Heart left ventricle (tissue), 16 donors: ENCODE results near the gene ISM1. TPM values are rescaled to one million over a fixed set of nuclear protein-coding genes. Genes with fewer than 3 reads are reported as not detected.

Source experiments
- ATAC-seq, 4 donors: fragments of 200-7000 bp; cut with Tn5 transposase; one replicate each; pipeline ENCODE4 v1.9.1; 2020 to 2022; ENCODE audit warnings: moderate library complexity in 4 of 4, mild to moderate bottlenecking in 3 of 4, moderate number of reproducible peaks in 1 of 4
- DNase-seq, 5 donors: peaks; one replicate each; pipeline ENCODE4 v3.0.0-alpha.2; 2020
- H3K27ac ChIP-seq, 12 donors: fragments of 200-600 bp; sonication (generic) in 4 of 12; one replicate each; pipeline versions ENCODE4 v1.5.0 to v1.8.0; 2016 to 2022; ENCODE audit warnings: mild to moderate bottlenecking in 2 of 12
- H3K27me3 ChIP-seq, 9 donors: fragments of 200-600 bp; sonication (generic) in 2 of 9; one replicate each; pipeline versions ENCODE4 v1.5.1 to v1.8.0; 2016 to 2022; ENCODE audit warnings: mild to moderate bottlenecking in 3 of 9
- H3K36me3 ChIP-seq, 9 donors: fragments of 200-600 bp; sonication (generic) in 2 of 9; one replicate each; pipeline versions ENCODE4 v1.5.0 to v1.8.0; 2018 to 2022; ENCODE audit warnings: mild to moderate bottlenecking in 2 of 9
- H3K4me1 ChIP-seq, 12 donors: fragments of 200-600 bp; sonication (generic) in 4 of 12; one replicate each; pipeline versions ENCODE4 v1.5.0 to v1.8.0; 2016 to 2022; ENCODE audit warnings: mild to moderate bottlenecking in 3 of 12
- H3K4me3 ChIP-seq, 12 donors: fragments of 200-600 bp; sonication (generic) in 4 of 12; one replicate each; pipeline versions ENCODE4 v1.5.0 to v1.8.0; 2017 to 2022; ENCODE audit warnings: mild to moderate bottlenecking in 9 of 12, moderate library complexity in 4 of 12
- H3K9me3 ChIP-seq, 12 donors: fragments of 200-600 bp; sonication (generic) in 4 of 12; one replicate each; pipeline versions ENCODE4 v1.5.0 to v1.8.0; 2016 to 2022; ENCODE audit warnings: mild to moderate bottlenecking in 1 of 12
- POLR2A ChIP-seq, 2 donors: fragments of 450-650 bp; IDR thresholded peaks; one replicate each; pipeline ENCODE4 v1.6.1; 2017; ENCODE audit warnings: antibody characterized with exemption in 2 of 2, mild to moderate bottlenecking in 2 of 2, moderate library complexity in 2 of 2
- WGBS, 4 donors: extraction: QIAGEN DNeasy Blood & Tissue Kit in 2 of 4; methylation state at CpG; one replicate each; pipeline versions ENCODE4 v1.1.5 to v1.1.7; 2013 to 2018; 5-methylcytosine and 5-hydroxymethylcytosine counted together
- intact Hi-C, 10 donors: fragments of 100-400 bp; cut with DNase I; formaldehyde crosslinking; loops; one replicate each; pipeline versions ENCODE4 v1.11.1 to v1.14.2; 2022
- polyA plus RNA-seq, 2 donors: library from polyadenylated mRNA; stranded (reverse); fragments of 200-250 nt; gene quantifications; one replicate each; pipeline ENCODE4 v1.2.3, GENCODE V29; 2013
- total RNA-seq, 9 donors: library from RNA; depleted of rRNA in 2 of 9; stranded (reverse); fragments of >200 nt in 2 of 9; fragmentation: NEBNext Ultra II Directional in 3 of 9; extraction: Animal tissue kit (Norgen Biotek cat#: 25700) in 3 of 9; gene quantifications; one replicate each; pipeline versions ENCODE4 v1.1.0 to v1.2.4, GENCODE V29; 2016 to 2023
- TF ChIP-seq, protein P1 (sequence below), 12 donors: fragments of 200-600 bp; sonication (generic) in 4 of 12; IDR thresholded peaks; one replicate each; pipeline versions ENCODE4 v1.5.0 to v1.8.0; 2018 to 2022; ENCODE audit warnings: antibody characterized with exemption in 12 of 12, mild to moderate bottlenecking in 5 of 12
- donor health status: ischemic (EF 13 %, LVEDD 7.1; RV severe dilation, severe dysfunction).
- donor health status: healthy with polysubstance abuse.
- donor health status: DM: no; HTN: yes; CAD: no.
- donor health status: DM: no; HTN: no; CAD: no.
- donor health status: ischemic (EF 25% LVEDD 6.9; RV normal size, moderate dysfunction).
- donor health status: ischemic (EF 25% LVEDD 5.7; RV mildly dilated, moderate dysfunction).
- donor health status: healthy.
- donor health status: DM: yes; HTN: yes; CAD: no.
- donor health status: ischemic (EF 35%, LVEDD 5.7; RV mildly dilated, moderate dysfunction).
- donor health status: nonischemic (EF 11% LVEDD 7.7; RV severe dilation, severe dysfunction).
- donor health status: DM: yes; HTN: yes; CAD: no.
- donor health status: PGD.
- donor health status: ischemic (EF 29% LVEDD 5.4; RV normal size, mild dysfunction).
- donor health status: nonischemic (EF 23%, LVEDD 6.1; RV moderate dilation, normal function).

The ISM1 gene
- total and polyA plus RNA-seq, 11 donors = 0.46 to 2.9 (median 1.4) TPM

- Histone ChIP-seq H3K4me3 (no peak overlapping the region), H3K36me3 (no peaks in the 10 kb centered on the region), H3K27ac (no peak overlapping the region), H3K9me3 (peaks cover 0 to 13% (median 0%) of the 10 kb centered on the region in 12 donors), H3K27me3 (no peaks in the 10 kb centered on the region), H3K4me1 (no peaks in the 10 kb centered on the region)
- TF ChIP-seq POLR2A (IDR thresholded peaks at IDR 0.05) = no peak
- TF ChIP-seq, protein P1, sequence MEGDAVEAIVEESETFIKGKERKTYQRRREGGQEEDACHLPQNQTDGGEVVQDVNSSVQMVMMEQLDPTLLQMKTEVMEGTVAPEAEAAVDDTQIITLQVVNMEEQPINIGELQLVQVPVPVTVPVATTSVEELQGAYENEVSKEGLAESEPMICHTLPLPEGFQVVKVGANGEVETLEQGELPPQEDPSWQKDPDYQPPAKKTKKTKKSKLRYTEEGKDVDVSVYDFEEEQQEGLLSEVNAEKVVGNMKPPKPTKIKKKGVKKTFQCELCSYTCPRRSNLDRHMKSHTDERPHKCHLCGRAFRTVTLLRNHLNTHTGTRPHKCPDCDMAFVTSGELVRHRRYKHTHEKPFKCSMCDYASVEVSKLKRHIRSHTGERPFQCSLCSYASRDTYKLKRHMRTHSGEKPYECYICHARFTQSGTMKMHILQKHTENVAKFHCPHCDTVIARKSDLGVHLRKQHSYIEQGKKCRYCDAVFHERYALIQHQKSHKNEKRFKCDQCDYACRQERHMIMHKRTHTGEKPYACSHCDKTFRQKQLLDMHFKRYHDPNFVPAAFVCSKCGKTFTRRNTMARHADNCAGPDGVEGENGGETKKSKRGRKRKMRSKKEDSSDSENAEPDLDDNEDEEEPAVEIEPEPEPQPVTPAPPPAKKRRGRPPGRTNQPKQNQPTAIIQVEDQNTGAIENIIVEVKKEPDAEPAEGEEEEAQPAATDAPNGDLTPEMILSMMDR (IDR thresholded peaks at IDR 0.05) = no peak
- intact Hi-C loops = no loop called here
- 81 to 84% (median 82%) methylated on average over 6 of the region's 6 CpGs for WGBS, 4 donors
- DNase-seq (no peak), ATAC-seq (no peak)
Measured at GRCh38 chr20:13312300-13312699, 91.2 kb downstream of the ISM1 start.

DNA sequence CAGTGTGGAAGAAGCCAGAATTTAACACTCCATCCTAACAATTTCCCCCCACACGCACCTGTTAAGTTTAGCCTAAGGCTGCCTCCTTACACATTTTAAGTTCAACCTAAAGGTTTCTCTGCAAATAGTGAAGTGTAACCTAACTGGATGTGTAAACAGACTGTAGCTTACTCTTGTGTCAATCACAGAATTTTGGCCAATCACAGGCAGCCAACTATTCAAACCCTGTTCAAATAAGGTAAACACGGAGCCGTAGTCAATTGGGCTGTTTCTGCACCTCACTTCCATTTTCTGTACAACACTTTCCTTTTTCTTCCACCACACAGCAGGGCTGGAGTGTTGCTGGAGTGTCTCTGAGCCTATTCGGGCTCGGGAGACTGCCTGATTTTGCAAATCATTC is 92.1 kb downstream of the ISM1 start:
- H3K4me3 ChIP-seq = no peak overlapping the region
- no peaks in the 10 kb centered on the region for H3K4me1 ChIP-seq
- peaks cover 0 to 19% (median 0%) of the 10 kb centered on the region in 12 donors for H3K9me3 ChIP-seq
- intact Hi-C loops = no loop called here
- H3K27ac ChIP-seq = no peak overlapping the region
- DNase-seq (no peak), ATAC-seq (no peak)
- no peaks in the 10 kb centered on the region for H3K27me3 ChIP-seq
- 88 to 95% (median 92%) methylated on average over 5 of the region's 5 CpGs for WGBS, 4 donors
- H3K36me3 ChIP-seq = no peaks in the 10 kb centered on the region
- no peak for TF ChIP-seq POLR2A (IDR thresholded peaks at IDR 0.05)
- TF ChIP-seq, protein P1 (IDR thresholded peaks at IDR 0.05) = no peak

GRCh38 chr20:13317439-13317838 is 96.4 kb downstream of the ISM1 start:
- H3K27ac ChIP-seq = no peak overlapping the region
- intact Hi-C loops = no loop called here
- no peaks in the 10 kb centered on the region for H3K27me3 ChIP-seq
- H3K9me3 ChIP-seq = peaks cover 0 to 20% (median 0%) of the 10 kb centered on the region in 12 donors
- 88 to 94% (median 93%) methylated on average over 1 of the region's 1 CpG for WGBS, 4 donors
- ATAC-seq = no peak
- no peak overlapping the region for H3K4me3 ChIP-seq
- no peaks in the 10 kb centered on the region for H3K36me3 ChIP-seq
- TF ChIP-seq, protein P1 (IDR thresholded peaks at IDR 0.05) = no peak
- no peak for TF ChIP-seq POLR2A (IDR thresholded peaks at IDR 0.05)
- H3K4me1 ChIP-seq = peaks cover 0 to 3% (median 0%) of the 10 kb centered on the region in 12 donors
- no peak for DNase-seq

- ATAC-seq (no peak), DNase-seq (no peak)
- 63 to 76% (median 67%) methylated on average over 5 of the region's 5 CpGs for WGBS, 4 donors
- Histone ChIP-seq H3K4me1 (peaks cover 0 to 3% (median 0%) of the 10 kb centered on the region in 12 donors), H3K4me3 (no peak overlapping the region), H3K9me3 (peaks cover 0 to 20% (median 0%) of the 10 kb centered on the region in 12 donors), H3K27ac (no peak overlapping the region), H3K36me3 (no peaks in the 10 kb centered on the region), H3K27me3 (no peaks in the 10 kb centered on the region)
- intact Hi-C loops = no loop called here
- TF ChIP-seq, protein P1 (IDR thresholded peaks at IDR 0.05) = no peak
- no peak for TF ChIP-seq POLR2A (IDR thresholded peaks at IDR 0.05)
Measured at GRCh38 chr20:13318871-13319521, 97.9 kb downstream of the ISM1 start.
